ENCODE data around the gene PROZ.

The PROZ gene

GRCh38 chr13:113129480-113129879 lies 29.0 kb upstream of the PROZ start:
- Histone ChIP-seq H3K4me1 (ENCODE audit: control insufficient read depth, insufficient read depth, low read length, poor library complexity, severe bottlenecking) (no peaks in the 10 kb centered on the region), H3K9me3 (ENCODE audit: control insufficient read depth, low read length) (no peaks in the 10 kb centered on the region), H3K4me3 (ENCODE audit: extremely low read depth, insufficient read depth, low read length, poor library complexity, severe bottlenecking) (no peak overlapping the region), H3K27ac (ENCODE audit: low read depth, low read length, severe bottlenecking) (no peak overlapping the region), H3K36me3 (ENCODE audit: control insufficient read depth, insufficient read depth, low read length) (no peaks in the 10 kb centered on the region)
- WGBS, 2 experiments (ENCODE audit: insufficient coverage in 2 of 2) = 88 to 89% methylated on average over 26 of the region's 27 CpGs

- 94 to 95% methylated on average over 55 to 58 of the region's 60 CpGs for WGBS, 2 experiments (ENCODE audit: insufficient coverage in 2 of 2)
- Histone ChIP-seq H3K4me3 (ENCODE audit: extremely low read depth, insufficient read depth, low read length, poor library complexity, severe bottlenecking) (no peak overlapping the region), H3K9me3 (ENCODE audit: control insufficient read depth, low read length) (no peaks in the 10 kb centered on the region), H3K36me3 (ENCODE audit: control insufficient read depth, insufficient read depth, low read length) (no peaks in the 10 kb centered on the region), H3K27ac (ENCODE audit: low read depth, low read length, severe bottlenecking) (no peak overlapping the region), H3K4me1 (ENCODE audit: control insufficient read depth, insufficient read depth, low read length, poor library complexity, severe bottlenecking) (no peaks in the 10 kb centered on the region)
Measured at GRCh38 chr13:113129921-113130750, 28.3 kb upstream of the PROZ start.

GRCh38 chr13:113135281-113135760 lies 23.1 kb upstream of the PROZ start:
- 92% methylated on average over 1 of the region's 2 CpGs; no CpG with 5 or more reads in 1 of the 2 experiments for WGBS, 2 experiments (ENCODE audit: insufficient coverage in 2 of 2)
- Histone ChIP-seq H3K36me3 (ENCODE audit: control insufficient read depth, insufficient read depth, low read length) (no peaks in the 10 kb centered on the region), H3K4me3 (ENCODE audit: extremely low read depth, insufficient read depth, low read length, poor library complexity, severe bottlenecking) (no peak overlapping the region), H3K4me1 (ENCODE audit: control insufficient read depth, insufficient read depth, low read length, poor library complexity, severe bottlenecking) (no peaks in the 10 kb centered on the region), H3K27ac (ENCODE audit: low read depth, low read length, severe bottlenecking) (no peak overlapping the region), H3K9me3 (ENCODE audit: control insufficient read depth, low read length) (no peaks in the 10 kb centered on the region)

GRCh38 chr13:113137691-113138298 lies 20.7 kb upstream of the PROZ start:
- Histone ChIP-seq H3K36me3 (ENCODE audit: control insufficient read depth, insufficient read depth, low read length) (no peaks in the 10 kb centered on the region), H3K27ac (ENCODE audit: low read depth, low read length, severe bottlenecking) (no peak overlapping the region), H3K4me1 (ENCODE audit: control insufficient read depth, insufficient read depth, low read length, poor library complexity, severe bottlenecking) (no peaks in the 10 kb centered on the region), H3K9me3 (ENCODE audit: control insufficient read depth, low read length) (no peaks in the 10 kb centered on the region), H3K4me3 (ENCODE audit: extremely low read depth, insufficient read depth, low read length, poor library complexity, severe bottlenecking) (no peak overlapping the region)
- 82 to 84% methylated on average over 8 to 9 of the region's 11 CpGs for WGBS, 2 experiments (ENCODE audit: insufficient coverage in 2 of 2)

- no peak overlapping the region for H3K4me3 ChIP-seq (ENCODE audit: extremely low read depth, insufficient read depth, low read length, poor library complexity, severe bottlenecking)
- no peaks in the 10 kb centered on the region for H3K4me1 ChIP-seq (ENCODE audit: control insufficient read depth, insufficient read depth, low read length, poor library complexity, severe bottlenecking)
- H3K9me3 ChIP-seq (ENCODE audit: control insufficient read depth, low read length) = no peaks in the 10 kb centered on the region
- no peak overlapping the region for H3K27ac ChIP-seq (ENCODE audit: low read depth, low read length, severe bottlenecking)
- 94 to 96% methylated on average over 12 to 13 of the region's 16 CpGs for WGBS, 2 experiments (ENCODE audit: insufficient coverage in 2 of 2)
- no peaks in the 10 kb centered on the region for H3K36me3 ChIP-seq (ENCODE audit: control insufficient read depth, insufficient read depth, low read length)
Measured at GRCh38 chr13:113138792-113139551, 19.5 kb upstream of the PROZ start.

GRCh38 chr13:113139577-113139976 lies 18.9 kb upstream of the PROZ start:
- WGBS, 2 experiments (ENCODE audit: insufficient coverage in 2 of 2) = 87 to 90% methylated on average over 4 to 5 of the region's 5 CpGs
- no peaks in the 10 kb centered on the region for H3K4me1 ChIP-seq (ENCODE audit: control insufficient read depth, insufficient read depth, low read length, poor library complexity, severe bottlenecking)

GRCh38 chr13:113140677-113141600 lies 17.5 kb upstream of the PROZ start:
- Histone ChIP-seq H3K4me3 (ENCODE audit: extremely low read depth, insufficient read depth, low read length, poor library complexity, severe bottlenecking) (no peak overlapping the region), H3K27ac (ENCODE audit: low read depth, low read length, severe bottlenecking) (no peak overlapping the region), H3K4me1 (ENCODE audit: control insufficient read depth, insufficient read depth, low read length, poor library complexity, severe bottlenecking) (no peaks in the 10 kb centered on the region), H3K36me3 (ENCODE audit: control insufficient read depth, insufficient read depth, low read length) (no peaks in the 10 kb centered on the region), H3K9me3 (ENCODE audit: control insufficient read depth, low read length) (no peaks in the 10 kb centered on the region)
- WGBS, 2 experiments (ENCODE audit: insufficient coverage in 2 of 2) = 92 to 95% methylated on average over 24 to 26 of the region's 26 CpGs

More at GRCh38 chr13:113139577-113139976, 18.9 kb upstream of the PROZ start:
- Histone ChIP-seq H3K36me3 (ENCODE audit: control insufficient read depth, insufficient read depth, low read length) (no peaks in the 10 kb centered on the region), H3K27ac (ENCODE audit: low read depth, low read length, severe bottlenecking) (no peak overlapping the region), H3K9me3 (ENCODE audit: control insufficient read depth, low read length) (no peaks in the 10 kb centered on the region), H3K4me3 (ENCODE audit: extremely low read depth, insufficient read depth, low read length, poor library complexity, severe bottlenecking) (no peak overlapping the region)

GRCh38 chr13:113141601-113141970 lies 16.9 kb upstream of the PROZ start:
- no peak overlapping the region for H3K4me3 ChIP-seq (ENCODE audit: extremely low read depth, insufficient read depth, low read length, poor library complexity, severe bottlenecking)
- H3K36me3 ChIP-seq (ENCODE audit: control insufficient read depth, insufficient read depth, low read length) = no peaks in the 10 kb centered on the region
- 94% methylated on average over 14 to 16 of the region's 18 CpGs for WGBS, 2 experiments (ENCODE audit: insufficient coverage in 2 of 2)
- no peaks in the 10 kb centered on the region for H3K9me3 ChIP-seq (ENCODE audit: control insufficient read depth, low read length)
- H3K27ac ChIP-seq (ENCODE audit: low read depth, low read length, severe bottlenecking) = no peak overlapping the region
- H3K4me1 ChIP-seq (ENCODE audit: control insufficient read depth, insufficient read depth, low read length, poor library complexity, severe bottlenecking) = no peaks in the 10 kb centered on the region

GRCh38 chr13:113142876-113143275 lies 15.6 kb upstream of the PROZ start:
- H3K9me3 ChIP-seq (ENCODE audit: control insufficient read depth, low read length) = no peaks in the 10 kb centered on the region
- 92 to 96% methylated on average over 6 of the region's 7 CpGs for WGBS, 2 experiments (ENCODE audit: insufficient coverage in 2 of 2)
- H3K4me1 ChIP-seq (ENCODE audit: control insufficient read depth, insufficient read depth, low read length, poor library complexity, severe bottlenecking) = no peaks in the 10 kb centered on the region
- no peak overlapping the region for H3K27ac ChIP-seq (ENCODE audit: low read depth, low read length, severe bottlenecking)
- H3K36me3 ChIP-seq (ENCODE audit: control insufficient read depth, insufficient read depth, low read length) = no peaks in the 10 kb centered on the region
- H3K4me3 ChIP-seq (ENCODE audit: extremely low read depth, insufficient read depth, low read length, poor library complexity, severe bottlenecking) = no peak overlapping the region
